ENCODE measurements around the gene CCDC152. TPM values are rescaled to one million over a fixed set of nuclear protein-coding genes. Genes with fewer than 3 reads are reported as not detected.

Gene CCDC152
- total and polyA plus RNA-seq, 2 of the 13 experiments (the other 11 are each of a cell fraction or from before 2014, with no cell fraction given): 0.20 to 0.36 TPM

GRCh38 chr5:42830924-42831323, 74.3 kb downstream of the CCDC152 start:
- ChIA-PET POLR2A (interaction anchor here (1.3 kb wide), 1 partner anchor 27 kb away, joined by 3 read pairs; no protein-coding TSS in a partner anchor), CTCF (ENCODE audit: low intra/inter-chr PET ratio, low total read pairs) (no interaction called here)
- intact Hi-C loops (cut with micrococcal nuclease; ENCODE audit: unreplicated experiment) (no loop called here), in situ Hi-C loops (cut with HindIII; ENCODE audit: extremely low pct_ligation_motif_present, low pct_unique_long_range_greater_than_20kb) (no loop called here)
- H3K9me3 ChIP-seq (ENCODE audit: low read length): no peaks in the 10 kb centered on the region
- no peak overlapping the region for H3K4me2 ChIP-seq (ENCODE audit: low read depth, low read length)
- DNase-seq (ENCODE audit: low spot score) (no peak), ATAC-seq (no peak), FAIRE-seq (no peak)
- peaks cover 64% of the 10 kb centered on the region for H3K79me2 ChIP-seq (ENCODE audit: insufficient read depth, low read length)
- H3K27me3 ChIP-seq (ENCODE audit: control insufficient read depth in 1 of 2, insufficient read depth in 2 of 2, low read length in 2 of 2): no peaks in the 10 kb centered on the region
- 77% methylated on average over 2 of the region's 2 CpGs for WGBS (ENCODE audit: low lambda C conversion rate)
- TF ChIP-seq DRAP1 (CRISPR knock-in tag; IDR thresholded peaks at IDR 0.05): no peak
- TF ChIP-seq ARID2 (CRISPR knock-in tag; IDR thresholded peaks at IDR 0.05; ENCODE audit: borderline replicate concordance): no peak
- no peak for TF ChIP-seq HINFP (CRISPR knock-in tag; IDR thresholded peaks at IDR 0.05; ENCODE audit: low read depth)
- TF ChIP-seq, protein P1, sequence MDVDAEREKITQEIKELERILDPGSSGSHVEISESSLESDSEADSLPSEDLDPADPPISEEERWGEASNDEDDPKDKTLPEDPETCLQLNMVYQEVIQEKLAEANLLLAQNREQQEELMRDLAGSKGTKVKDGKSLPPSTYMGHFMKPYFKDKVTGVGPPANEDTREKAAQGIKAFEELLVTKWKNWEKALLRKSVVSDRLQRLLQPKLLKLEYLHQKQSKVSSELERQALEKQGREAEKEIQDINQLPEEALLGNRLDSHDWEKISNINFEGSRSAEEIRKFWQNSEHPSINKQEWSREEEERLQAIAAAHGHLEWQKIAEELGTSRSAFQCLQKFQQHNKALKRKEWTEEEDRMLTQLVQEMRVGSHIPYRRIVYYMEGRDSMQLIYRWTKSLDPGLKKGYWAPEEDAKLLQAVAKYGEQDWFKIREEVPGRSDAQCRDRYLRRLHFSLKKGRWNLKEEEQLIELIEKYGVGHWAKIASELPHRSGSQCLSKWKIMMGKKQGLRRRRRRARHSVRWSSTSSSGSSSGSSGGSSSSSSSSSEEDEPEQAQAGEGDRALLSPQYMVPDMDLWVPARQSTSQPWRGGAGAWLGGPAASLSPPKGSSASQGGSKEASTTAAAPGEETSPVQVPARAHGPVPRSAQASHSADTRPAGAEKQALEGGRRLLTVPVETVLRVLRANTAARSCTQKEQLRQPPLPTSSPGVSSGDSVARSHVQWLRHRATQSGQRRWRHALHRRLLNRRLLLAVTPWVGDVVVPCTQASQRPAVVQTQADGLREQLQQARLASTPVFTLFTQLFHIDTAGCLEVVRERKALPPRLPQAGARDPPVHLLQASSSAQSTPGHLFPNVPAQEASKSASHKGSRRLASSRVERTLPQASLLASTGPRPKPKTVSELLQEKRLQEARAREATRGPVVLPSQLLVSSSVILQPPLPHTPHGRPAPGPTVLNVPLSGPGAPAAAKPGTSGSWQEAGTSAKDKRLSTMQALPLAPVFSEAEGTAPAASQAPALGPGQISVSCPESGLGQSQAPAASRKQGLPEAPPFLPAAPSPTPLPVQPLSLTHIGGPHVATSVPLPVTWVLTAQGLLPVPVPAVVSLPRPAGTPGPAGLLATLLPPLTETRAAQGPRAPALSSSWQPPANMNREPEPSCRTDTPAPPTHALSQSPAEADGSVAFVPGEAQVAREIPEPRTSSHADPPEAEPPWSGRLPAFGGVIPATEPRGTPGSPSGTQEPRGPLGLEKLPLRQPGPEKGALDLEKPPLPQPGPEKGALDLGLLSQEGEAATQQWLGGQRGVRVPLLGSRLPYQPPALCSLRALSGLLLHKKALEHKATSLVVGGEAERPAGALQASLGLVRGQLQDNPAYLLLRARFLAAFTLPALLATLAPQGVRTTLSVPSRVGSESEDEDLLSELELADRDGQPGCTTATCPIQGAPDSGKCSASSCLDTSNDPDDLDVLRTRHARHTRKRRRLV (CRISPR knock-in tag; IDR thresholded peaks at IDR 0.05): no peak
- no peak for TF ChIP-seq ZNF782 (CRISPR knock-in tag; IDR thresholded peaks at IDR 0.05; ENCODE audit: borderline replicate concordance)
- no peak for TF ChIP-seq ZNF563 (CRISPR knock-in tag; IDR thresholded peaks at IDR 0.05)
- TF ChIP-seq NFE2L1 (CRISPR knock-in tag; IDR thresholded peaks at IDR 0.05; ENCODE audit: borderline replicate concordance): no peak
- no peak for TF ChIP-seq SETDB1 (CRISPR knock-in tag; IDR thresholded peaks at IDR 0.05; ENCODE audit: borderline replicate concordance)
- TF ChIP-seq ZNF672 (CRISPR knock-in tag; IDR thresholded peaks at IDR 0.05): no peak
- no peak for TF ChIP-seq SIN3B (IDR thresholded peaks at IDR 0.05; ENCODE audit: low read length)
- no peaks in the 10 kb centered on the region for H4K20me1 ChIP-seq (ENCODE audit: insufficient read depth, low read length)
- peaks cover 52% of the 10 kb centered on the region for H3K4me1 ChIP-seq (ENCODE audit: insufficient read depth, low read length)
- no peaks in the 10 kb centered on the region for H3K36me3 ChIP-seq (replicated peaks in 1 of 2; ENCODE audit: control insufficient read depth in 1 of 2, insufficient read depth in 2 of 2, low read length in 2 of 2)
- no peak overlapping the region for H3K27ac ChIP-seq (ENCODE audit: extremely low read length, insufficient read depth, low read length)
- H3K4me3 ChIP-seq (replicated peaks in 1 of 3; ENCODE audit: insufficient read depth in 1 of 3, low read depth in 2 of 3, low read length in 3 of 3): no peak overlapping the region
- no peak overlapping the region for H2AFZ ChIP-seq (ENCODE audit: low read length)
- no peak overlapping the region for H3K9ac ChIP-seq (ENCODE audit: insufficient read depth, low read depth, low read length)
- no TSS peak for BruUV-seq (replicated peaks)

All from HepG2 (cell line).